ENCODE data around the gene REG4.

GRCh38 chr1:119795261-119796200 is 15.7 kb downstream of the REG4 start:
- TF ChIP-seq CTCF (IDR thresholded peaks at IDR 0.05), result no peak
- TF ChIP-seq POLR2A (IDR thresholded peaks at IDR 0.05), result no peak
- no peak for TF ChIP-seq EP300 (IDR thresholded peaks at IDR 0.05)
